DND-41 (cell line): ENCODE measurements around the gene NFIB.

Experiments used
- ATAC-seq: fragments of 200-7000 bp; cut with Tn5 transposase; 3 replicates; pipeline ENCODE4 v1.9.1; 2021; ENCODE audit warnings: low read depth; ENCODE audit not compliant: insufficient read depth
- DNase-seq: peaks from one replicate; pipeline ENCODE4 v3.0.0-alpha.2; 2020
- H2AFZ ChIP-seq: 2 replicates; pipeline ENCODE4 v1.6.0; 2012; ENCODE audit warnings: low read depth, low read length
- H3K27ac ChIP-seq: 2 replicates; pipeline ENCODE4 v1.5.1; 2012; ENCODE audit warnings: low read length, inconsistent platforms
- H3K27me3 ChIP-seq: fragments of 200-600 bp; sonication (generic); 2 replicates; pipeline ENCODE4 v1.6.0; 2012; ENCODE audit warnings: low read length, mild to moderate bottlenecking, inconsistent platforms; ENCODE audit not compliant: insufficient read depth, poor library complexity
- H3K36me3 ChIP-seq: 2 replicates; pipeline ENCODE4 v1.5.1; 2012; ENCODE audit warnings: low read length, inconsistent platforms; ENCODE audit not compliant: insufficient read depth
- H3K4me1 ChIP-seq: 2 replicates; pipeline ENCODE4 v1.5.1; 2012; ENCODE audit warnings: mild to moderate bottlenecking, low read length; ENCODE audit not compliant: insufficient read depth
- H3K4me2 ChIP-seq: 2 replicates; pipeline ENCODE4 v1.6.0; 2012; ENCODE audit warnings: mild to moderate bottlenecking, moderate library complexity, low read length, inconsistent platforms; ENCODE audit not compliant: insufficient read depth
- H3K4me3 ChIP-seq, 2 experiments: fragments of 200-600 bp in 1 of 2; shearing (Covaris generic) in 1 of 2; 2 replicates each; pipeline ENCODE4 v1.5.1; 2012 to 2016; ENCODE audit warnings: inconsistent platforms in 2 of 2, low read length in 2 of 2, mild to moderate bottlenecking in 2 of 2, low read depth in 1 of 2, moderate library complexity in 1 of 2
- H3K79me2 ChIP-seq: 2 replicates; pipeline ENCODE4 v1.6.0; 2012; ENCODE audit warnings: low read length, inconsistent platforms; ENCODE audit not compliant: insufficient read depth
- H3K9ac ChIP-seq: 2 replicates; pipeline ENCODE4 v1.6.0; 2012; ENCODE audit warnings: low read depth, mild to moderate bottlenecking, inconsistent platforms, low read length, moderate library complexity
- H3K9me3 ChIP-seq: 2 replicates; pipeline ENCODE4 v1.5.1; 2012; ENCODE audit warnings: low read length, moderate library complexity, mild to moderate bottlenecking, inconsistent platforms; ENCODE audit not compliant: insufficient read depth, severe bottlenecking
- H4K20me1 ChIP-seq: 2 replicates; pipeline ENCODE4 v1.6.0; 2012; ENCODE audit warnings: low read length; ENCODE audit not compliant: insufficient read depth
- CTCF ChIP-seq: IDR thresholded peaks from 2 replicates; pipeline ENCODE4 v1.5.1; 2012; ENCODE audit warnings: borderline replicate concordance, low read length, moderate library complexity, mild to moderate bottlenecking; ENCODE audit not compliant: poor library complexity, severe bottlenecking; ENCODE audit errors: extremely low read depth
- EZH2 ChIP-seq: IDR thresholded peaks from 3 replicates; pipeline ENCODE4 v1.6.1; 2012; ENCODE audit warnings: borderline replicate concordance, low read depth, mild to moderate bottlenecking, moderate library complexity, low read length, inconsistent platforms; ENCODE audit not compliant: severe bottlenecking

NFIB gene

GRCh38 chr9:14242150-14242805, 71.7 kb downstream of the NFIB start:
- Histone ChIP-seq H3K4me2 (no peak overlapping the region), H2AFZ (no peak overlapping the region), H3K4me3 (no peak overlapping the region), H3K79me2 (no peaks in the 10 kb centered on the region), H3K9me3 (no peaks in the 10 kb centered on the region), H3K27ac (no peak overlapping the region), H4K20me1 (no peaks in the 10 kb centered on the region), H3K27me3 (no peaks in the 10 kb centered on the region), H3K36me3 (no peaks in the 10 kb centered on the region), H3K4me1 (no peaks in the 10 kb centered on the region), H3K9ac (no peak overlapping the region)
- ATAC-seq (no peak), DNase-seq (no peak)
- TF ChIP-seq EZH2 (no peak), CTCF (no peak)

- H4K20me1 ChIP-seq: no peaks in the 10 kb centered on the region
- no peak overlapping the region for H3K9ac ChIP-seq
- no peaks in the 10 kb centered on the region for H3K27me3 ChIP-seq
- H3K9me3 ChIP-seq: no peaks in the 10 kb centered on the region
- no peaks in the 10 kb centered on the region for H3K36me3 ChIP-seq
- no peak for ATAC-seq
- H3K4me2 ChIP-seq: no peak overlapping the region
- no peak for DNase-seq
- no peak for TF ChIP-seq CTCF
- no peak for TF ChIP-seq EZH2
- H2AFZ ChIP-seq: no peak overlapping the region
- H3K79me2 ChIP-seq: no peaks in the 10 kb centered on the region
- H3K4me1 ChIP-seq: no peaks in the 10 kb centered on the region
- no peak overlapping the region for H3K27ac ChIP-seq
- no peak overlapping the region for H3K4me3 ChIP-seq
These were observed 73.4 kb downstream of the NFIB start for GRCh38 chr9:14240537-14240936.

GRCh38 chr9:14238518-14238917, 75.4 kb downstream of the NFIB start:
- no peaks in the 10 kb centered on the region for H4K20me1 ChIP-seq
- H3K9me3 ChIP-seq: no peaks in the 10 kb centered on the region
- TF ChIP-seq EZH2 (no peak), CTCF (no peak)
- DNase-seq: no peak
- H3K79me2 ChIP-seq: no peaks in the 10 kb centered on the region
- H3K4me1 ChIP-seq: no peaks in the 10 kb centered on the region
- H3K27ac ChIP-seq: no peak overlapping the region
- no peak overlapping the region for H3K9ac ChIP-seq
- H2AFZ ChIP-seq: no peak overlapping the region
- H3K36me3 ChIP-seq: no peaks in the 10 kb centered on the region
- H3K27me3 ChIP-seq: no peaks in the 10 kb centered on the region
- H3K4me2 ChIP-seq: no peak overlapping the region
- no peak for ATAC-seq
- H3K4me3 ChIP-seq: no peak overlapping the region
